Activated T-cell treated with anti-CD3 and anti-CD28 coated beads for 1 hour (primary cell): ENCODE data around the gene WDHD1.
"Not testable (repeated sequence)": the region's sequence is repeated elsewhere in the genome, so short reads cannot be mapped to it uniquely, and the experiment has no call there.

ENCODE experiments used
- DNase-seq: peaks from one replicate; pipeline ENCODE4 v3.0.0-alpha.2; 2020; ENCODE audit warnings: low read depth

Gene WDHD1

DNA sequence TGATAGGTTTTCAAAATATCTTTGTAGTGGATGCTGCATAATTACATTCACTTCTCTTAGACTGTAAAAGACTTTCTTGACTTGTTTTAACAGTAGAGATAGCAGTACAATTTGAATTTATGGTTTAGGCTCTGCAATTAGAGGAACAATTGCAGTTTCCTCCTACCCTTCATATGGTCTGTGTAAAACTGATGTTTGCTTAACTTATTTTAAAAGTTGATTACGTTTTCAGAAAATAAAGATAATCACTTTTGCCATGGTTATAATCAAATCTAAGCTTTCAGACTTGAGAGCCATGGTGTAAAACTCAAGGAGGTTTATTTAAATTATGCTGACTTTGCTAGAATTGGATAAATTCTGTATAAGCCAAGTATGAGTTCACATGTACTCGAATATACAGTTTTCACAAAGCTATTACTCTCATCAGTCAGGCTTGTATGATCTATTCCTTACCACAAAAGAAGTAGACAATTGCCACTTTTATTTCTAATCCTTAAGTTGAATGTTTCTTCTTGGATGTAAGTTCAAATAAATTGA lies 22.1 kb upstream of the WDHD1 start:
- no peak for DNase-seq

DNA sequence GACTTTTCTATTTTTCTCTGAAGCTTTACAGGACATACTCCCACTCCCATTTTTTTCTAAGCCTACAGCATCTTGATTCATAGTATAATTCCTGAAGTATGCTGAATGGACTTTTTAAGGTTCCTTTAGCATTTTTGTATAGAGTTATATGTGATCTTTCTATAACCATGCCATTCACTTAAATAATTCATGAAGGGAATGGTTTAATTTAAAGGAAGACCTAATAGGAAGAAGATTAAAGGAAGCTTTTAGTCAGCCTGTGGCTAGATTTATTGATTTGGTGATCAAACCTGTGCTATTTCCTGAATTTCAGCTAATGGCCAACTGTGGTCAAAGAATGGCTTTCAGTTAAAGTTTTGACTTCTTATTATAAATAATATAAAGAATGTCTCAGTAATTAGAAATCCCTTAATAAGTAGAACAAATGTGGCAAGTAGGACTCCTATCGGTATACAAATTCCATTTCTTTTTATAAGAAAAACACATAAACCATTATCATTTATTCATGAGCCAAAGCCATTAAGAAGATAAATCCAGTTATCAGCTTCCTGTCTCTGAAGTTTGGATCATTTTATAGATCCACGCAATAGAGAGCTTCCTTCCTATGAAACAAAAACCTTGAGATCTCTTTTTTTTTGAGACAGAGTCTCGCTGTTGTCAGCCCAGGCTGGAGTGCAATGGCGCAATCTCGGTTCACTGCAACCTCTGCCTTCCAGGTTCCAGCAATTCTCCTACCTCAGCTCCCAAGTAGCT lies 20.6 kb upstream of the WDHD1 start:
- no peak for DNase-seq

- no peak for DNase-seq
These were observed 18.2 kb upstream of the WDHD1 start for GRCh38 chr14:55045087-55045486.

- no peak for DNase-seq
These were observed 16.6 kb upstream of the WDHD1 start for GRCh38 chr14:55043528-55043927.

- DNase-seq: no peak
These were observed 11.8 kb upstream of the WDHD1 start for GRCh38 chr14:55038708-55039107.

- not testable (repeated sequence) for DNase-seq
These were observed 11.1 kb upstream of the WDHD1 start for GRCh38 chr14:55037995-55038394.

DNA sequence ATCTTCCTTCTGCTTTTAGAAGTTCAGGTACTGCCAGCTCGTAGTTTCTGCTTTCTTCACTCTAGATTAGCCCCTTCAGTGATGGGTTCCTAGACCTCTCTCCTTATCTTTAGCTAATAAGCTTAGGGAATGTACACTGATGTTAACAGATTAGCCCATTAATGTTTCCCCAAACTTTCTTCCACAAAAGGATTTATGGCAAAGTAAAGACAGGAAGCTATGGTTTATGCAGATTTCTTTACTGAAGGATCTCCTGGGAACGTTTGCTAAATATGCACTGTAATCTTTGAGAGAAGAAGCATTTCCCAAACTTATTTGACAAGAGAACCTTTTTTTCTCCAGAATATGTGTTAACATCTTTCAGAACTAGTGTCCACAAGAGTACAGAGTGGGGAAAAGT lies 4.3 kb upstream of the WDHD1 start:
- no peak for DNase-seq

GRCh38 chr14:55028476-55028875 lies 1.6 kb upstream of the WDHD1 start:
- DNase-seq: no peak

GRCh38 chr14:55028066-55028465 lies 1.2 kb upstream of the WDHD1 start:
- DNase-seq: no peak

DNA sequence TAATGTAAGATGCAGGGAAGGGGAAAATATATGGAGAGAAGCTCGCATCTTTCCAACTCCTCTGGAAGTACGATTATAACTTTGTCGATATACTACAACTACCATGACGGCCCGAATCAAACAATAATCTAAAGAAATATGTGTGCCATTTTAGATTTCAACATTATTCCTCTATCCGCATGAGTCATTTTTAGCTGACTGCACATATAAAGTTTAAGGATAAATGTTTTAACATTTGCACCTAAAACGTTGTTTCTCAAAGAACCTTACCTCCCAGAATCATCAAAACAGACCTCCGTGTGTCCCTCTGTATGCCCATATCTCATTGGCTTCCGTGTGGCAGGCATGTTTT lies 482 bp downstream of the WDHD1 start:
- DNase-seq: no peak

DNA sequence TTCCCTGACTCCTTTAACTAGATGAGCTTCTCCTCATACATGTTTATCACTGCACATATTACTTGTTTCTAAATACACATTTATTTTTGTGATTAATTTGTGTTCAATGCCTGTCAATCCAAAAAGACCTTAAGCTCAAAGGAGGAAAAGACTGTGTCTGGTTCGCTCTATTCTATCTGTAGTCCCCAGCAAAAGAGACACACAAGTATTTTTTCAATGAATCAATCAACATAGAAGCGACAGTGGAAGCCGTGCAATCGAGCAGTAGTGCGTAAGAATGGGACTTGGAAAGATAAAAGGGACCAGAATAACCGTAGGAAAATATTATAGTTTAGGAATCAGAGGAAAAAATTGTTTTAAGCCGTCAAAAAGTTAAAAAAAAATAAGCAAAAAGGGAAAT lies 951 bp downstream of the WDHD1 start:
- no peak for DNase-seq

DNA sequence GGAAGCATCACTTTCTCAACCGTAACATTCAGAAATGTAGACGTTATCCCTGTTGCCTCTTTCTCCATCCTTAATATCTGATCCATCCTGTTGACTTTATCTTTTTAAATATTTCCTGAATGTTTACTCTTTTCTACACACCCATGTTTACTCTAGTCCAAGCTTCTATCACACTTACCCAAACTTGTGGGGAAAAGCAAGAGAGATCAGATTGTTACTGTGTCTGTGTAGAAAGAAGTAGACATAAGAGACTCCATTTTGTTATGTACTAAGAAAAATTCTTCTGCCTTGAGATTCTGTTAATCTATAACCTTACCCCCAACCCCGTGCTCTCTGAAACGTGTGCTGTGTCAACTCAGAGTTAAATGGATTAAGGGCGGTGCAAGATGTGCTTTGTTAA lies 2.5 kb downstream of the WDHD1 start:
- not testable (repeated sequence) for DNase-seq

- no peak for DNase-seq
These were observed 6.8 kb downstream of the WDHD1 start for GRCh38 chr14:55019968-55020554.

DNA sequence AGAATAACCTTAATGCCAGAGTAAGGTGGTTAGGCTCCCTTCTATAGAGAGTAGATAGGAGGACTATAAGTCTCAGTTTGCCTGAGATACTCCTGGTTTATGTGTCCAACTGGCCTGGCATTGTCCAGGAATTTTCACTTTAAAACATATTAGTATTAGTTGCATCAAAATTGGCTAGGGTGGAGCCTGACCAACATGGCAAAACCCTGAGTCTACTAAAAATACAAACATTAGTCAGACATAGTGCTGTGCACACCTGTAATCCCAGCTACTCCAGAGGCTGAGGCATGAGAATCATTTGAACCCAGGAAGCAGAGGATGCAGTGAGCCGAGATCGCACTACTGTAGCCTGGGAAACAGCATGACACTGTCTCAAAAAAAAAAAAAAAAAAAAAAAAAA lies 11.9 kb downstream of the WDHD1 start:
- DNase-seq: no peak

DNA sequence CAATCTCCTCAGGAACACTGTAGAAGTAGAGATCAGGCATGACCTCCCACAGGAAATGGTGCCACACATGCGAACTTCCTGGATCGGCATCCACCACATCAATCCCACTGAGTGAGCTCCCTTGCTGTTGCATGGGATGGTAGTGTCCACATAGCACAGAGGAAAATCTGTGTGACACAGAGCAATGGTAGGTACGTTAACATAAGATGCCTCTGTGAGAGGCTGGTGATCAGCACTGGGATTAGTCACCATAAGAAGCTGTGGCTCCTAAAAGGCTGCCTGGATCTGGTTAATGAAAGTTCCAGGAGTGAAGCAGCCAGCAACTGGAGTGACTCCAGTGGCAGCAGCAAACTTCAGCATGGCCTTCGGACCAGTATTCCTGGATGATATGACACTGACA lies 21.8 kb downstream of the WDHD1 start:
- DNase-seq: no peak

DNA sequence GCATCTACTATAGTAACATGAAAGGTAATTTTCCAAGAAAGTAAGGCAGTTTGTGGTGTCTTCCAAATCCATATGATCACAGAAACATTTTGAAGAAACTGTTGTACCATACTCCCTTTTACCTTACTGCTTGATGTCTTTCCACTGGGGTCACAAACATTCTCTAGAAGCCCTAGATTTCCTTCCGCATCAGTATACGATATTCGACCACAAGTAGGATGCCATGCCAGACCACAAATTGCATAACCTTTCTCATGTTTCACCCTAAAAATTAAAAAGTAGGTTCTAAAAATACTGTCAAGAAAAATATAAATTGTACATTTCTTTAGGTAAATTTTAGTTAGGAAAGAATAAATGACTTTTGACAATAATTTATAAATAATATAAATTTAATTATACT lies 26.5 kb downstream of the WDHD1 start:
- no peak for DNase-seq

DNA sequence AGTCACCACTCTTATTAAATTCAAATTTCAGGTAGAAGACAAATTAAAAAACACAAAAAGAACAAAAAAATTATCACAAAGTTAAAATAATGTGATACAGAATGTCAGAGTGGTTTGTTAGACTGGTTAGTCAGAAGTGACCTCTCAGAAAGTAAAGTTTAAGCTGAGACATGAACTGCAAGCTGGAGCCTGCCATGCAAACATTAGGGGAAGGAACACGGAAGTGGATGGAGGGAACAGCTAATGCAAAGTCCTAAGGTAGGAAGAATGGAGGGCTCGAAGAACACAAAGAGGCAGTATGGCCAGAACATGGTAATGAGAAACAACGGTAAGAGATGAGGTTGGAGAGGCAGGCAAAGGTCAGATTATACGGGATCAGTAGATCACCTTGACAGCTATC lies 41.7 kb downstream of the WDHD1 start:
- no peak for DNase-seq

- DNase-seq: no peak
These were observed 45.2 kb downstream of the WDHD1 start for GRCh38 chr14:54981698-54982097.

DNA sequence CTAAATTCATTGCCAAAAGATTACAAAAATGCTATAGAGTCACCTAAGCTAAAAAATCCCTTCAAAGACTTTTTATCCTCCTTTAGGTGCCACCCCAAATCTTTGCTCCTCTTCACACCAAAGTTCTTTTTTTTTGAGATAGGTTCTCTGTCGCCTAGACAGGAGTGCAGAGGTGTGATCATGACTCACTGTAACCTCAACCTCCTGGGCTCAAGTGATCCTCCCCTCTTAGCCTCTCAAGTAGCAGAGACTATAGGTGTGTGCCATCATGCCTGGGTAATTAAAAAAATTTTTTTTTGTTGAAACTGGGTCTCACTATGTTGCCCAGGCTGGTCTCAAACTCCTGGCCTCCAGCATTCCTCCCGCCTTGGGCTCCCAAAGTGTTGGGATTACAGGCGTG lies 47.9 kb downstream of the WDHD1 start:
- DNase-seq: no peak

DNA sequence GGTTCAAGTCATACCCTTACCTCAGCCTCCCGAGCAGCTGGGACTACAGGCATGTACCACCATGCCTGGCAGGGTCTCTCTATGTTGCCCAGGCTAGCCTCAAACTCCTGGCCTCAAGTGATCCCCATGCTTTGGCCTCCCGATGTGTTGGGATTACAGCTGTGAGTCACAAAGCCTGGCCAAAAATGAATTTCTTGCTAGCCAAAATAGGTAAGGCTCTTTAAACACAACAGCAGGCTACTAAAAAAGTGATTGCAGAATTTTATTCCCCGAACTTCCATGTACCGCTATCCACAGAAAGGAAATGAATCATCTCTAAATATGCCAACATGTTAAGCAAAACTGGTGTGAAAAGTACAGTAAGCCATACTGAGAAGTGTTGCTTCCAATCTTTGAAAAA lies 50.6 kb downstream of the WDHD1 start:
- no peak for DNase-seq

GRCh38 chr14:54975856-54976255 lies 51.0 kb downstream of the WDHD1 start:
- no peak for DNase-seq

- no peak for DNase-seq
These were observed 52.0 kb downstream of the WDHD1 start for GRCh38 chr14:54974788-54975414.

DNA sequence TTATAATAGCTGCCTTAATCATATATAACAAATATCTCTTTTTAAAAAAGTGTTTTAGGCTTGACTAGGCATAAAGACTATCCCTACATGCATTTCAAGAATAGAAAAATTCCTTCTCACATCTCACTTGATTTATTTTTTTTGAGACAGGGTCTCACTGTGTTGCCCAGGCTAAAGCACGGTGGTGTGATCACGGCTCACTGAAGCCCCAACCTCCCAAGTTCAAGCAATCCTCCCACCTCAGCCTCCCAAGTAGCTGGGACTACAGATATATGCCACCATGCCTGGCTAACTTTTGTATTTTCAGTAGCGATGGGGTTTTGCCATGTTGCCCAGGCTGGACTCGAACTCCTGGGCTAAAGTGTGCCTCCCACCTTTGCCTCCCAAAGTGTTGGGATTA lies 59.4 kb downstream of the WDHD1 start:
- no peak for DNase-seq

DNA sequence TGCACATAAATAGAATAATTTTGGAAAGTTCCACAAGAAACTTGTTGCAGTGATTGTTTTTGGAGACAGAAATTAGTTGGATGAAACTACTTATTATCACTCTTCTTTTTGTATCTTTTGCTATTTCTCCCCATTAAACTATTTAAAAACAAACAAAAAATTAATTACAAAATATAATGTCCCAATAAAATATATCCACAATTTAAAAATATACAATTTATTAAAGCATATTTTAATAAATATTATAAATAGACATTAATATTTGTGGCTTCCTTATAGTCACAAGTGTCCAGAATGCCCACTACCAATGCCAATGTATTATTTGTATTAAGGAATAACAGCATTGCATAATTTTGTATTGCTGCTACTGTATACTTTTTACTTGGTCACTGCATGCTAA lies 71.8 kb downstream of the WDHD1 start:
- no peak for DNase-seq
